SK-N-SH treated with all-trans-retinoic acid at 6 μM for 48 hours (cell line): Measurements from ENCODE around the gene PANK2.
"Not testable (repeated sequence)": the region's sequence is repeated elsewhere in the genome, so short reads cannot be mapped to it uniquely, and the experiment has no call there.

Source experiments
- ATAC-seq: fragments of 200-7000 bp; cut with Tn5 transposase; 3 replicates; pipeline ENCODE4 v1.9.1; 2020; ENCODE audit warnings: mild to moderate bottlenecking, moderate library complexity
- ARNTL ChIP-seq: fragments of 450-650 bp; formaldehyde crosslinking; IDR thresholded peaks from 2 replicates; pipeline ENCODE4 v1.5.0; 2020; ENCODE audit warnings: low read depth, mild to moderate bottlenecking, moderate library complexity, borderline replicate concordance
- BACH2 ChIP-seq: fragments of 250-450 bp; sonication (Bioruptor Pico); IDR thresholded peaks from 2 replicates; pipeline ENCODE4 v1.9.0; 2021; ENCODE audit warnings: mild to moderate bottlenecking, borderline replicate concordance
- CREB5 ChIP-seq: fragments of 250-450 bp; sonication (Bioruptor Pico); IDR thresholded peaks from 2 replicates; pipeline ENCODE4 v1.5.1; 2020; ENCODE audit warnings: low read depth, mild to moderate bottlenecking, moderate library complexity
- CSDC2 ChIP-seq: fragments of 250-450 bp; sonication (Bioruptor Pico); IDR thresholded peaks from 2 replicates; pipeline ENCODE4 v1.5.0; 2020; ENCODE audit warnings: mild to moderate bottlenecking, moderate library complexity
- CSRNP3 ChIP-seq: fragments of 250-450 bp; sonication (Bioruptor Pico); IDR thresholded peaks from 2 replicates; pipeline ENCODE4 v1.5.1; 2021; ENCODE audit warnings: mild to moderate bottlenecking, moderate library complexity
- ESRRG ChIP-seq: fragments of 250-450 bp; sonication (Bioruptor Pico); IDR thresholded peaks from 2 replicates; pipeline ENCODE4 v1.6.1; 2021; ENCODE audit warnings: mild to moderate bottlenecking
- ISL1 ChIP-seq: fragments of 250-450 bp; sonication (Bioruptor Pico); IDR thresholded peaks from 2 replicates; pipeline ENCODE4 v2.1.2; 2022; ENCODE audit warnings: mild to moderate bottlenecking, moderate library complexity
- OSR1 ChIP-seq: fragments of 250-450 bp; sonication (Bioruptor Pico); IDR thresholded peaks from 2 replicates; pipeline ENCODE4 v1.8.0; 2022; ENCODE audit warnings: moderate library complexity, mild to moderate bottlenecking, inconsistent platforms
- POU6F1 ChIP-seq: fragments of 250-450 bp; sonication (Bioruptor Pico); IDR thresholded peaks from 2 replicates; pipeline ENCODE4 v1.8.0; 2021; ENCODE audit warnings: low read depth, mild to moderate bottlenecking, moderate library complexity, borderline replicate concordance
- PPARA ChIP-seq: fragments of 250-450 bp; sonication (Bioruptor Pico); IDR thresholded peaks from 2 replicates; pipeline ENCODE4 v1.5.0; 2020; ENCODE audit warnings: mild to moderate bottlenecking, borderline replicate concordance
- RARB ChIP-seq: fragments of 250-450 bp; sonication (Bioruptor Pico); IDR thresholded peaks from 2 replicates; pipeline ENCODE4 v1.8.0; 2021; ENCODE audit warnings: mild to moderate bottlenecking, moderate library complexity
- SNAI2 ChIP-seq: fragments of 250-450 bp; sonication (Bioruptor Pico); IDR thresholded peaks from 2 replicates; pipeline ENCODE4 v1.5.0; 2020; ENCODE audit warnings: mild to moderate bottlenecking, moderate library complexity
- TOX ChIP-seq: fragments of 250-450 bp; sonication (Bioruptor Pico); IDR thresholded peaks from 2 replicates; pipeline ENCODE4 v1.8.0; 2021; ENCODE audit warnings: mild to moderate bottlenecking, moderate library complexity, borderline replicate concordance
- TSHZ2 ChIP-seq: fragments of 250-450 bp; sonication (Bioruptor Pico); IDR thresholded peaks from 2 replicates; pipeline ENCODE4 v1.5.0; 2020; ENCODE audit warnings: mild to moderate bottlenecking, moderate library complexity
- ZC3H10 ChIP-seq: fragments of 250-450 bp; sonication (Bioruptor Pico); IDR thresholded peaks from 2 replicates; pipeline ENCODE4 v1.5.1; 2021; ENCODE audit warnings: mild to moderate bottlenecking, moderate library complexity
- ZFP3 ChIP-seq: fragments of 250-450 bp; sonication (Bioruptor Pico); IDR thresholded peaks from 2 replicates; pipeline ENCODE4 v1.5.0; 2020; ENCODE audit warnings: mild to moderate bottlenecking, moderate library complexity
- ZFP30 ChIP-seq: fragments of 450-650 bp; formaldehyde crosslinking; IDR thresholded peaks from 2 replicates; pipeline ENCODE4 v1.5.0; 2022; ENCODE audit warnings: mild to moderate bottlenecking, moderate library complexity
- ZNF565 ChIP-seq: fragments of 450-650 bp; formaldehyde crosslinking; conservative IDR thresholded peaks from 2 replicates; pipeline ENCODE4 v1.5.0; 2020; ENCODE audit warnings: low read depth, mild to moderate bottlenecking, moderate library complexity
- ZNF70 ChIP-seq: fragments of 450-650 bp; formaldehyde crosslinking; IDR thresholded peaks from 2 replicates; pipeline ENCODE4 v1.5.0; 2020; ENCODE audit warnings: mild to moderate bottlenecking, moderate library complexity
- ZNF8 ChIP-seq: fragments of 450-650 bp; formaldehyde crosslinking; IDR thresholded peaks from 2 replicates; pipeline ENCODE4 v1.5.0; 2020; ENCODE audit warnings: mild to moderate bottlenecking, moderate library complexity

The PANK2 gene

GRCh38 chr20:3843990-3844619 is 45.1 kb upstream of the PANK2 start:
- not testable (repeated sequence) for ATAC-seq

GRCh38 chr20:3846378-3846739 is 42.8 kb upstream of the PANK2 start:
- no peak for ATAC-seq
- TF ChIP-seq ZFP3 (CRISPR knock-in tag) (no peak), CSDC2 (CRISPR knock-in tag) (no peak), OSR1 (CRISPR knock-in tag) (no peak), ZC3H10 (CRISPR knock-in tag) (no peak), POU6F1 (CRISPR knock-in tag) (no peak), CREB5 (no peak), ESRRG (CRISPR knock-in tag) (no peak), TSHZ2 (CRISPR knock-in tag) (no peak), ISL1 (CRISPR knock-in tag) (no peak), TOX (CRISPR knock-in tag) (no peak), CSRNP3 (CRISPR knock-in tag) (no peak)

- peak; percentile 99 for ATAC-seq
- no peak for TF ChIP-seq TOX (CRISPR knock-in tag)
- TF ChIP-seq ARNTL (CRISPR knock-in tag) = no peak
- TF ChIP-seq ZNF565 (CRISPR knock-in tag) = no peak
- TF ChIP-seq ZNF8 (CRISPR knock-in tag) = no peak
- TF ChIP-seq, all 23 proteins: peak for 0
These were observed 42.3 kb upstream of the PANK2 start, which contains the start of gene MAVS for GRCh38 chr20:3846740-3847428. Gene MAVS (plus strand): TSS chr20:3846834. CDS start chr20:3854625, 7,791 bp downstream.

- ATAC-seq = no peak
- no peak for TF ChIP-seq POU6F1 (CRISPR knock-in tag)
- no peak for TF ChIP-seq CREB5
- no peak for TF ChIP-seq ISL1 (CRISPR knock-in tag)
- no peak for TF ChIP-seq ZFP3 (CRISPR knock-in tag)
- TF ChIP-seq ARNTL (CRISPR knock-in tag) = no peak
- TF ChIP-seq CSRNP3 (CRISPR knock-in tag) = no peak
- TF ChIP-seq ESRRG (CRISPR knock-in tag) = no peak
- TF ChIP-seq SNAI2 = no peak
- no peak for TF ChIP-seq ZFP30 (CRISPR knock-in tag)
- TF ChIP-seq ZNF565 (CRISPR knock-in tag) = no peak
- no peak for TF ChIP-seq ZNF8 (CRISPR knock-in tag)
- TF ChIP-seq BACH2 = no peak
- no peak for TF ChIP-seq RARB
- TF ChIP-seq TOX (CRISPR knock-in tag) = no peak
- no peak for TF ChIP-seq PPARA (CRISPR knock-in tag)
- TF ChIP-seq CSDC2 (CRISPR knock-in tag) = no peak
- TF ChIP-seq ZNF70 (CRISPR knock-in tag) = no peak
These were observed 41.7 kb upstream of the PANK2 start for GRCh38 chr20:3847429-3847940.
